Erythroblast (primary cell): Measurements from ENCODE around the gene UBE2S.

Source experiments
- DNase-seq, 2 experiments: peaks; one replicate each; lab custom pipeline; 2025; lab: John Stamatoyannopoulos, UW
- GATA1 ChIP-seq: IDR thresholded peaks from 2 replicates; pipeline ENCODE4 v1.6.1; 2011; ENCODE audit warnings: low read depth, mild to moderate bottlenecking, control low read depth, low read length, moderate library complexity
- POLR2A ChIP-seq: IDR thresholded peaks from 2 replicates; pipeline ENCODE4 v1.6.1; 2011; ENCODE audit warnings: mild to moderate bottlenecking, low read length

The UBE2S gene

GRCh38 chr19:55389386-55390317, 17.9 kb downstream of the UBE2S start:
- DNase-seq = no peak
- TF ChIP-seq POLR2A (peak; percentile 40), GATA1 (no peak)

- TF ChIP-seq POLR2A (no peak), GATA1 (no peak)
- DNase-seq = no peak
These were observed 19.7 kb downstream of the UBE2S start for GRCh38 chr19:55387736-55388497.

GRCh38 chr19:55386493-55386971, 21.1 kb downstream of the UBE2S start:
- DNase-seq = peak in 1 of 2 experiments; percentile 53
- TF ChIP-seq POLR2A = no peak

- peak; percentile 98 to 99 for DNase-seq
- peak; percentile 100 for TF ChIP-seq POLR2A
- no peak for TF ChIP-seq GATA1
These were observed 21.7 kb downstream of the UBE2S start, which contains the start of gene RPL28 for GRCh38 chr19:55385724-55386492. Gene RPL28, plus strand, starts transcription at chr19:55385932. Its CDS starts 426 bp downstream, at chr19:55386358.

- TF ChIP-seq POLR2A = no peak
- no peak for TF ChIP-seq GATA1
- peak; percentile 93 to 95 for DNase-seq
These were observed 22.5 kb downstream of the UBE2S start for GRCh38 chr19:55384920-55385723.

GRCh38 chr19:55384131-55384919, 23.3 kb downstream of the UBE2S start, which contains the start of gene TMEM238:
Gene TMEM238, minus strand, starts transcription at chr19:55384292. Its CDS starts 33 bp downstream, at chr19:55384259.
- no peak for TF ChIP-seq POLR2A
- TF ChIP-seq GATA1 = no peak
- peak; percentile 62 to 71 for DNase-seq

- TF ChIP-seq GATA1 = no peak
- TF ChIP-seq POLR2A = peak; percentile 22
- peak; percentile 72 to 76 for DNase-seq
These were observed 24.1 kb downstream of the UBE2S start for GRCh38 chr19:55383279-55384130.

GRCh38 chr19:55382522-55383054, 25.0 kb downstream of the UBE2S start:
- TF ChIP-seq POLR2A (no peak), GATA1 (no peak)
- no peak for DNase-seq

- TF ChIP-seq GATA1 (no peak), POLR2A (no peak)
- DNase-seq = no peak
These were observed 25.6 kb downstream of the UBE2S start for GRCh38 chr19:55382013-55382412.

- TF ChIP-seq POLR2A (no peak), GATA1 (no peak)
- no peak for DNase-seq
These were observed 28.4 kb downstream of the UBE2S start for GRCh38 chr19:55379174-55379573.
